HG02798 (cell line): ENCODE data around the gene CDC42SE2.

Experiments
- ATAC-seq: cut with Tn5 transposase; IDR thresholded peaks from one replicate; pipeline ENCODE4 v1.9.1; 2021; ENCODE audit warnings: mild to moderate bottlenecking; ENCODE audit not compliant: unreplicated experiment, poor library complexity

The CDC42SE2 gene, protein sequence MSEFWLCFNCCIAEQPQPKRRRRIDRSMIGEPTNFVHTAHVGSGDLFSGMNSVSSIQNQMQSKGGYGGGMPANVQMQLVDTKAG

DNA sequence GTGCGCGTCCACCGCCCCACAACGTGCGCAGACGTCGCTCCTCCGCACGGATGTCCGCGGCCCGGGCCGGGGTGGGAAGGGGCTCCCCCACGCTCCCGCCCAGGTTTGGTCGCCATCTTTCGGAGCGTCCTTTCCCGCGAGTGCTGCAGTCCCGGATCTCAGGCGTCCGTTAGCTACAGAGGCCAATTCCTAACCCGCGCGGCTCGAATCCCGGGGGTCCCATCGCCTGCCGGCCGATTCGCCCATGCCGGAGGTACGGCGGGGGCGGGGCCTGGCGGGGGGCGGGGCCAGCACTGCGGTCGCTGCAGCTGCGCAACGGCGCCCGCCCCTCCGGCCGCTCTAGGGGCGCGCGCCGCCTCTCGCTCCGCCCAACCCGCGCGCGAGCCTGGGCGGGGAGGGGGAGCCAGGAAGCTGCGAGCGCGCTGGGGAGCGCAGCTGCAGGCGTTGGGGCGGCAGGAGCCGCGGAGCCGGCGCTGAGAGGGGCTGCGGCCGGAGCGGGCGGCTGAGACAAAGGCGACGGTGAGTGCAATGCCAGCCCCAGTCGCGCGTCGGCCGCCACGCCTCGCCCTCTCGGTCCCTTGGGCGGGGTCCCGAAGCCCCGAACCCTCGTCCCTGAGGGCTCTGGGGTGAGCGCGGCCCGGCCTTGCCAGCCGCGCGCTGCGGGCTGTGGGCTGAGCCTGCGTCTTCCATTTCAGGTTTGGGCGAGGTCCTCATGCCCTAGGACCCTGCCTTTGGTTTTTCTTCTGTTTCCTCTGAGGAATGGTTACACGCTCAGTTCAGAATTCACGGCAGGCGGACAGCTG lies at the start of gene CDC42SE2:
CDC42SE2 (plus strand) TSS at position 406 of the 803 bp plus-strand sequence. CDS start 95,441 bp downstream, outside the sequence.
- ATAC-seq = peak; percentile 90

DNA sequence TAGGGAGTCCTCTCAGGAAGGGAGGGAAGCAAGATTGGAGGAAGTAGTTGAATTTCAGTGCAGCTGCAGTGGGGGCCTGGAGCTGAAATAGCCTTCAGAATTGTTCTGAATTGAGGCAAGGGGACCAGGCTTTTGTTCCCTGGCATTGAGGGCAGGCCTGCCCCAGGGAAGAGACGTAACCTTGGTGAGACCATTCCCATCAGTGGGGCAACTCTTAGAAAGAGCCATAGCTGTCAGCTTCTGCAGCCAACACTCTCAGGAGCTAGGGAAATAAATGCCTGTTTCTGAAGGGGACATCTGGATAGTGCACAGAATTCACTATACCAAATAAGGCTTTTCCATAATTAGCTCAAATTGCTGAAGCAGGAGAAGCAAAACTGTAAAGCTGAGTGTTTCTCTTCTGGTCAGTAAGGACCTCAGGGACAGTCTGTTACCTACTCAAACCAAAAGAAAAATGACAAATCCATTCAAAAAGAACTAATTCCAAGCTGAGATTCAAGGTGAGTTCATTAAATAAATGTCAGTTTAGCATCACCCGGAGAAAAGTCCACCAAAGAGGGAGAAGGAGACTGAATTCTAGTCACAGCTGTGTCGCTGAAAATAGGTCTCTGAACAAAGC lies 49.1 kb upstream of the CDC42SE2 start:
- ATAC-seq = no peak

DNA sequence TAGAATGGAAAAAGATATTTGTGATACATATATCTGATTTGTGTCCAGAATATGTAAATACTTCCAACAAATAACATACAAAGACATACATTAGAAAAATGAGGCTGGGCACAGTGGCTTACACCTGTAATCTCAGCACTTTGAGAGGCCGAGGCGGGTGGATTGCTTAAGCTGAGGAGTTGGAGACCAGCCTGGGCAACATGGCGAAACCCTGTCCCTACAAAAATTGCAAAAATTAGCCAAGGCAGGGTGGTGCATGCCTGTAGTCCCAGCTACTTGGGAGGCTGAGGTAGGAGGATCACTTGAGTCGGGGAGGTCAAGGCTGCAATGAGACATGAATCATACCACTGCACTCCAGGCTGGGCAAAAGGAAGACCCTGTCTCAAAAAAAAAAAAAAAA lies 46.1 kb upstream of the CDC42SE2 start:
- ATAC-seq = no peak

DNA sequence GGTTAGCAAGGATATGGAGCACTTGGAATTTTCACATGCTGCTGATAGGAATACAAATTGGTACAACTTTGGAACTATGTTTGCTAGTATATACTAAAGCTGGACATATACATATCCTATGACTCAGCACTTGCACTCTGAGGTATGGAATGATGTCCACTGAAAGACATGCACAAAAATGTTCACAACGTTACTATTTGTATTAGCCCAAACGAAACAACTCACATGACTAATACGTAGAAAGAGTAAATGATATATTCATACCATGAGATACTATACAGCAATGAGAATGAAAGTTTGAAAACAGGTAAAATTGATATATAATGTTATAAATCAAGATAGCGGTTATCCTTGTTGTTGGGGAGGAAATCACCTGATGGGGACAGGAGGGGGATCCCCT lies 45.5 kb upstream of the CDC42SE2 start:
- peak; percentile 45 for ATAC-seq

DNA sequence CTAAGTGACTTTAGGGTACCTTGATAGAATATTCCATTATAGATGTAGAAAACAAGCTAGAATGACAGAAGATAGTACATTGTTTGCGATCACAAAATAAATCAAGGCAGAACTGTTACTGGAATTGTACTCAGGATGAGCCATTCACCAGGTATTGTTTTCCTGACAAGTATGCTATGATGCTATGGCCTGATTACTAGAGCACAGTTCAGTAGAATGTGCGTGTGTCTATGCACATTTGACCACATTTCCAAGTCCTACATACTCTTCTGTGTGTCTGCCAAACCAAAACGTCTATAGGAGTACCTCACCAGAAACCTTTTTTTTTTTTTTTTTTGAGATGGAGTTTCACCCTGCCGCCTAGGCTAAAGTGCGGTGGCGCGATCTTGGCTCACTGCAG lies 43.3 kb upstream of the CDC42SE2 start:
- ATAC-seq = no peak

DNA sequence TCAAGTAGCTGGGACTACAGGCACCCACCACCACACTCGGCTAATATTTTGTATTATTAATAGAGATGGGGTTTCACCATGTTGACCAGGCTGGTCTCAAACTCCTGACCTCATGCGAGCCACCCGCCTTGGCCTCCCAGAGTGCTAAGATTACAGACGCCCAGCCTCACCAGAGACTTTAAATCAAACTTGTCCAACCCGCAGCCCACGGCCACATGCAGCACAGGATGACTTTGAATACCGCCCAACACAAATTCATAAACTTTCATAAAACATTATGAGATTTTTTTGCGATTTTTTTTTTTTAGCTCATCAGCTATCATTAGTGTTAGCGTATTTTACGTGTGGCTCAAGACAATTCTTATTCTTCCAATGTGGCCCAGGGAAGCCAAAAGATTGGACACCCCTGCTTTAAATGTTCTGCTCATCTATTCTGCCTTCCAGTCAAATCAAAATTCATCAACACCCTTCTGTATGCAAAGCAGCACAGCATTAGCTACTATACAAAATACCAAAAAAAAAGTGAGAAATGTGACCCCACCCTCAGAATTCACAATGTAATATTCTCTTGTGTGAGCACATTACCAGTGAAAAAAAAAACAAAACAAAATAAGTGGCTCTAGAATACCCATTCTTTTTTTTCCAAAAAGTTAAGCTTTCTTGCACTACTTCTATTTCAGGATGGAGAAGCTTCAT lies 42.7 kb upstream of the CDC42SE2 start:
- ATAC-seq = no peak

DNA sequence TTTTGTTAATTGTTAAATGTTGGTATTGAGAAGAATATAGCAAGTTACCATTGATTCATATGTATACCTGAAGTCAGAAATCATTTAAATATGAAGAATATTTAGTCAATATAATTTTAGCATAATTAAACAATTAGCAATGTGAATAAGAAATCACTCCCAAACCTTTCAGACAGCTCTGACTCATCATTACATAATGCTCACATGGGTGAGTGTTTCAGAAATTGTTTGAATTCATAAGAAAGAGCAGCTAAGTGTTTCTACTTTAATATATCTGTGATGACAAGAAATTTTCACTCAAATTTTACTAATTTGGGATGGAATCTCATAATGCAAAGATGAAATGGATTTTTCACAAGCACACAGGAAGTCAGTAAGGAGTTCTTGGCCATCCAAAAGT lies 42.0 kb upstream of the CDC42SE2 start:
- ATAC-seq = no peak

DNA sequence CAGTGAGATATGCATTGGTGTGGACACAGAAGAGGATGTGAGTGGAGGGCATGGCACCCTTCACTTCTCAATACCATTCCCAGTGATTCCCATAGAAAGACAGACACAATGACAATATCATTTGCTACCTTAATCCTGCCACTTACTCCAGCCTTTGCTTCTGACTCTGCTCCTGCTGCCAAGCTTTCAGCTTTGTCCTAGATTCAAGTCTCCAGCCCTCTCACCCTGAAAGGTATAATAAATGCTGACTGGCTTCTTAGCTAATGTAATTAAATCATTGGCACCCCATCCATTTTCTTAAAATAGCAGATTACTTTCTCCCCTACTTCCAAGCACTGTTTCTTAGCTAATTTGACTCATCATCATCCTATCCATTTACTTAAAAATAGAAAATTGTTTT lies 41.1 kb upstream of the CDC42SE2 start:
- ATAC-seq = no peak

DNA sequence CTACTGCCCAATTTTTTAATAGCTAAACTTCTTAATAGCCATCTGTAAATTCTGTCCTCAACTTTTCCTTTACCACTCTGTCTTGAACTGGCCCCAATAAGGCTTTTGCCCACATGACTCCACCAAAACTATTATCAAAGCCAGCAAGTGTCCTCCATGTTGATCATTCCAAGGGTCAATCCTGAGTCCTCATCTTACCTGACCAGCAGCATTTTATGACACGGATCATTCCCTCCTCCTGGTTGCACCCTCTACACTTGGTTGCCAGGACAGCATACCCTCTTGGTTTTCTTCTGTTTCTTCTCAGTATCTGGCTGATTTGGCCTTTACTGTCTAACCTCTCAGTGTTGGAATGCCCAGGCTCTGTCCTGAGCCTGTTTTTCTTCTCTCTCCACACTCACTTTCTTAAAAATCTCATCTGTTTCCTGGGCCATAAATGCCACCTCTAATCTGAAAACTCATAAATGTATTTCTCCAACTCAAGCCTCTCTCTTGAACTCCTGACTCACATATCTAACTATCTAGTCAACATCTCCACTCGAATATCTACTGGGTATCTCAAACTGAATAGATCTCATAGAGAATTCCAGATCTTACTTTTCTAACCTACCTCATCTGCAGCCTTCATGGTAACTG lies 40.0 kb upstream of the CDC42SE2 start:
- no peak for ATAC-seq

DNA sequence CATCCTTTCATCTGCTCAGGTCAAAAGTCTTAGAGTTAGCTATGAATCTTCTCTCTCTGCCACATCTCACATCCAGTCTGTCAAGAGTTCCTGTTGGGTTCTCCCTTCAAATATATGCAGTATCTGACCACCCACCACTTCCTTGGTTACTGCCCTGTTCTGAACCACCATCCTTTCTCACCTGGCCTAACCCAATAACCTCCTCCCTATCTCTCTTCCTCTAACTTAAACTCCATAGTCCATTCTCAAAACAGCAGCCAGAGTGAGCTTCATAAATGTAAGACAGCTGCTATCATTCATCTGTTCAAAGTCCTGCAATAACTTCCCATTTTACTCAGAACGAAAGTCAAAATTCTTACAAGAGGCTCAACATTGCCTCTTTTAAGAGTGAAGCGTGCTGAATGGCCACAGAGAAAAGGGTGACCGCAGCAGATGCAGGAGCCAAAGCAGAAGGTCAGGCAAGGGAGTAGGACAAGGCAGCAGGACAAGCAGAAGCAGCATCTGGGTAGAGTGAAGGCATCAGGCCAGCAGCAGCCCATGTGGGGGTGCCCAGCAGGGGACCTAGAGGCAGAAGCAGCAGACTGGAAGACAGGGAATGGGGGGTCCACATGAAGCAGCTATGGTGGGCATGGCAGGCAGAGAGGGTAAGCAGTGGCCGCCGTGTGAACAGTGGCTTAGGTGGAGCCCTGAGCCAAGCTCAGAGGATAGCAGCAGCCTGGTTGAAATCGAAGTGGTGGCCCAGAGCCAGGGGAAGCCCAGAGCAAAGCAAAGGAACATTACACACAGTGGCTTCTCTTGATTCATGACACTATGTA lies 39.3 kb upstream of the CDC42SE2 start:
- peak; percentile 82 for ATAC-seq

DNA sequence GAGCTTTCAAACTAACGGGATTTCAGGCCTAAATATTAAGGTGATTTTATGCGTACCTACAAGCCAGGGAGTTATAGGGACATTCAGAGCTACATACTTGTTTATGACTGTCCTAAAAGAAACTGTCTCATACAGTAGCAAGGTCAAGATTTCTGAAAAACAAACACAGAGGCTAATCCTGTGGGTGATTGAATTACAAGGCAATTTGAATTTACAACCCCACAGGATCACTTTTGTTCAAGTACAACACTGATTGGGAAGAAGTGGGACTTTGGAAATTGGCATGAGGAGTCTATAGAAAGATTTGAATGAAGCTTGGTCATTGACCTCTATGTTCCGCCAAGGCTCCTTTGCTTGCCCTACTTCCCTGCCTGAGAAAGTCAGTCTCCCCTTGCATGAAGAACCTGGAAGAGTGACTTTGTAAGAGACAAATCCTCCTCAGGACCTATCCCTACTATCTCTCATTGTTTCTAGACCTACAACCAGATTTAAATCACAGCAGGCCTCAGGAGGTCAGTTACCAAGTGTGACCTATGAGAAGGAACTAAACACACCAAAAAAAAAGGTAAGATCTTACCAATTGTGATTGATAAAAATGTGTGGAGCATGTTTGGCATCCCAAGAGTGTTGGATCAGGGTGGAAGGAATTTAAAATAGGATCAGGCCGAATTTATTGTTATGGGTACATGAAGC lies 38.4 kb upstream of the CDC42SE2 start:
- peak; percentile 1 for ATAC-seq

DNA sequence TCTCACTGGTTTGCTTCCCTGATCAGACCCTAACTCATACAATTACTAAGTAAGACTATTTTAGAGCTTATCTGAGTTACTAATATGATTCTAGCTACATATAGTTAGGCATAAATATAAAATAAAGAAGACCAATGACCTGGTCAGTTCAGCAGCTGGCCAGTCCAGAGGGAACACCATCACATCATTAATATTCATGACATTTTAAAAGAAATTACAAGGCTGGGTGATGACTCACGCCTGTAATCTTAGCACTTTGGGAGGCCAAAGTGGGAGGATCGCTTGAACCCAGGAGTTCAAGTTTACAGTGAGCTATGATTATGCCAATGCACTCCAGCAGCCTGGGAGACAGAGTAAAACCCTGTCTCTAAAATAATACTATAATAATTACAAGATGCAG lies 37.0 kb upstream of the CDC42SE2 start:
- no peak for ATAC-seq

DNA sequence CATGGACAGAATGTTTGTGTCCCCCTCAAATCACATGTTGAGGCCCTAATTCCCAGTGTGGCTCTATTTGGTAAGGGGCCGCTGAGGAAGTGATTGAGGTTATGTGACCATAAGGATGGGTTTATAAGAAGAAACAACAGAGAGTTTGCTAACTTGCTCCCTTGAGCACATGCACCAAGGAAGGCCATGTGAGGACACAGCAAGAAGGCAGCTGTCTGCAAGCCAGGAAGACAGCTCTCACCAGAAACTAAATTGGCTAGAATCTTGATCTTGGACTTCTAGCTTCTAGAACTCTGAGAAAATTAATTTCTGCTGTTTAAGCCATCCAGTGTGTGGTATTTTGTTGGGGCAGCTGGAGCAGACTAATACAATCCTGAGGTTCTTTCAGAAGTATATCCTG lies 35.2 kb upstream of the CDC42SE2 start:
- no peak for ATAC-seq

DNA sequence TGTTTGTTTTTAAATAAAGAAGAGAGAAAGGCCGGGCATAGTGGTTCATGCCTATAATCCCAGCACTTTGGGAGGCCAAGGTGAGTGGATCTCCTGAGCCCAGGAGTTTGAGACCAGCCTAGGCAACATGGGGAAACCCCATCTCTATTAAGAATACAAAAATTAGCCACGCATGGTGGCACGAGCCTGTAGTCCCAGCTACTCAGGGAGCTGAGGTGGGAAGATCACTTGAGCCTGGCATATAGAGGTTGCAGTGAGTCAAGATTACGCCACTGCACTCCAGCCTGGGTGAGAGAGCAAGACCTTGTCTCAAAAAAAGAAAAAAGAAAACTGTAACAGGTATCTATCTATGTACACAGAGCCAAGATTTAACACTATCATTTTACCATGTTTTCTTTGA lies 34.2 kb upstream of the CDC42SE2 start:
- no peak for ATAC-seq

DNA sequence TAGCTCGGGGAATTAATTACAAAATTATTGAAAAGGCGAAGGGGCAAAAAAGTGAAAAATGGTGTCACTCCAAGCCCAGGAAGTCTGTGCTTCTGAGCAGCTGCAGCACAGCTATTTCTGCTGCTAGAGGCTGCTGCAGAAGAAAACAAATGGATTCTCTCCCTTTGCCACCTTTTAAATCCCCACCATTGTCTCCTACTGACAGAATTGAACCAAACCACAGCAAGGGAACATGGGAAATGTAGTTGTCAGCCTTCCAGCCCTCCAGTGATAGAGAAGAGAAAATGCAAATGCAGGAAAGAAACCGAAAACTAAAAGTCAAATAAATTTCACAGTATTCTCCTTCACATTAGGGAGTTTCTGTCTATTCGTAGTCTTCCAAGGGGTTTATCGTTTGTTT lies 33.4 kb upstream of the CDC42SE2 start:
- ATAC-seq = peak; percentile 88

DNA sequence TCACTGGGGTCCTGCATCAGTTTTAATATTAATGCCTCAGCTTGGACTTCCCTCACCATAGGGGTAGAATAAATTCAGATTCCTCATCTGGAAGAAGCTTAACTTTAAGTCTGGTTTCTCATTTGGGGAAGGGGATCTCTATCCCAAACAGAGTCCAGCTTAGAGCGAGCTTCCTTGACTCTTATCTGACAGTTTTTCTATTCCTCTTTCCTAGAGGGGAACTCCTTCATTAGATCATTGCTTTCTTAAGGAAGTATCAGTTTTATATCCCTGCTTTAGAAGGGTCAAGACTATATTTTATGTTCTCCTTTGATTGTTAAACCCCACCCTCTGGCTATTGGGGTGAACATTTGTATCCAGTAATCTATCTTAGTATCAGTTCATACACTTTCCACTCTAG lies 24.2 kb upstream of the CDC42SE2 start:
- ATAC-seq = no peak

DNA sequence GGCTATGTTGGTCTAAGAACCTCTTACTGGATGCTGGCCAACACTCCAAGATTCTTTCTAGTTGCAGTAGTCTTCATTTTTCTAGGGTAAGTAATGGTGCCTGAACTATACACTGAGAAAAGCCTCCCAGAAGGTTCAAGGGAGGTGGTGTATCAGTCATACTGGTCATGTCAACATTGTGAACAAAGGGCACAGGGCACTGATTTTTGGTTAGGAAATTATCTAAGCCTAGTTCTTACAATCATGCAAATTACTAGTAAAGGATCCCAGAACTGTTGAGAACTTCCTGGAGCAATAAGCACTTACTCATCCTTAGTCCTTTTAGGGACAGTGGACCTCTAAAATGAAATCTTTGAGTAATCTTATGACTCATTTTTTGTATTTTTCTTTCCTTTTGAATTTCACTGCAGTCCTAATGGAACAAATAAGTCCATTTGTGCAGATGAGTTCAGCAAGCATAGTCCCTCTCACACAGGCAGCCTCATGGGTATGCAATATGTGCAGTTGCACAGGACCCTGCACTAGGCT lies 21.1 kb upstream of the CDC42SE2 start:
- no peak for ATAC-seq

DNA sequence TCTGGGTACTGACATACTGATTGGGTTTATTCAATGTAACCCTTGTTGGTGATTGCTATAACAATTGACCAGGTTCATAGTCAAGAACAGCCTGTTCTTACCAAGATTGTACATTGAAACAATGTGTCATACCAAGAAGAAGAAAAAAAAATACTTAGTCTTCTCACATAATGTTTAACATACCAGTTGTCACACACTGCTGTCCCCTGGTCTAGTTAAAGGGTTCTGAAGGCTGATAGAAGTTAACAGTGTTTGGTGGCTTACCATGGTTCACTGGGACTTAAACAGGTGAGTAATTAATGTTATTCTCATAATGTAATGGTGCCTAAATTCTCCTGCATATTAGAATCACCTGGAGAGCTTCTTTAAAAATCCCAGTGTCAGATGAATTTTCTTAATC lies 18.5 kb upstream of the CDC42SE2 start:
- no peak for ATAC-seq

DNA sequence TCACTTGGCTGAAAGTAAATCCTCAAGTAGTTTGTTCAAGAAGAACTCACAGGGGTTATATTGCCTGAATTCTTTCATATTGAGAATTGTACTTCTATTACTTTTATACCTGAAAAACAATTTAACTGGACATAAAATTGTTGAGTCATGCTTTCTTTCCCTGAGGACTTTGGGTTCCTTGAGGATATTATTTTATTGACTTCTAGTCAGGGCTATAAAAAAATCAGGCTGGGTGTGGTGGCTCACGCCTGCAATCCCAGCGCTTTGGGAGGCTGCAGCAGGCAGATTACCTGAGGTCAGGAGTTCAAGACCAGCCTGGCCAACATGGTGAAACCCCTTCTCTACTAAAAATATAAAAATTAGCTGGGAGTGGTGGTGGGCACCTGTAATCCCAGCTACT lies 17.9 kb upstream of the CDC42SE2 start:
- no peak for ATAC-seq
